NCI-H345 (cell line): ENCODE results near the gene AQP11.
"Not testable (repeated sequence)": the region's sequence is repeated elsewhere in the genome, so short reads cannot be mapped to it uniquely, and the experiment has no call there.

Experiments used
- DNase-seq: peaks from one replicate; lab custom pipeline; 2025; lab: John Stamatoyannopoulos, UW

The AQP11 gene, protein sequence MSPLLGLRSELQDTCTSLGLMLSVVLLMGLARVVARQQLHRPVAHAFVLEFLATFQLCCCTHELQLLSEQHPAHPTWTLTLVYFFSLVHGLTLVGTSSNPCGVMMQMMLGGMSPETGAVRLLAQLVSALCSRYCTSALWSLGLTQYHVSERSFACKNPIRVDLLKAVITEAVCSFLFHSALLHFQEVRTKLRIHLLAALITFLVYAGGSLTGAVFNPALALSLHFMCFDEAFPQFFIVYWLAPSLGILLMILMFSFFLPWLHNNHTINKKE

DNA sequence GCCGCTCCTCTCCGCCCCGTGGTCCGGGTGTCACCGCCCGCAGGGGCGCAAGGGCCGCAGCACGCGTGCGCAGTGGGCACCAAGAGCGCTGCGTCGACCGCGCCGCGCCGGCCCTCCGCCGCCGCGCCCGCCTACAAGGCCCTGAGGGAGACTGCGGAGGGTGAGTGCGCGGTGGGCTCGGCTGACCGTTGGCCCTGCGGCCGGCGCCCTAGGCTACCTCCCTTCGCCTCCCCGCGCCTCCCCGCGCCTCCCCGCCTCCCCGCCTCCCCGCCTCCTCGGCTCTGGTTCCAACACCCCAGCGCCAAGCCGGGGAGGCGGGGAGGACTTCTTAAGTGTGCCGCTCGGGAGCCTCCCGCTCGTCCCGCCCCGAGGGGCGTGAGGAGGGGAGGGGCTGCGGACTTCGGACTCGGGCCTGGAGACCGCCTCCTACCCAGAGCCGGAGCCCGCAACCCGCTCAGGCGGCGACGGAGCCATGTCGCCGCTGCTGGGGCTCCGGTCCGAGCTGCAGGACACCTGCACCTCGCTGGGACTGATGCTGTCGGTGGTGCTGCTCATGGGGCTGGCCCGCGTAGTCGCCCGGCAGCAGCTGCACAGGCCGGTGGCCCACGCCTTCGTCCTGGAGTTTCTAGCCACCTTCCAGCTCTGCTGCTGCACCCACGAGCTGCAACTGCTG, at the start of gene AQP11:
AQP11 (plus strand) TSS at position 433 of the 673 bp plus-strand sequence; CDS start at position 473, 40 bp downstream.
- DNase-seq: peak; percentile 89

DNA sequence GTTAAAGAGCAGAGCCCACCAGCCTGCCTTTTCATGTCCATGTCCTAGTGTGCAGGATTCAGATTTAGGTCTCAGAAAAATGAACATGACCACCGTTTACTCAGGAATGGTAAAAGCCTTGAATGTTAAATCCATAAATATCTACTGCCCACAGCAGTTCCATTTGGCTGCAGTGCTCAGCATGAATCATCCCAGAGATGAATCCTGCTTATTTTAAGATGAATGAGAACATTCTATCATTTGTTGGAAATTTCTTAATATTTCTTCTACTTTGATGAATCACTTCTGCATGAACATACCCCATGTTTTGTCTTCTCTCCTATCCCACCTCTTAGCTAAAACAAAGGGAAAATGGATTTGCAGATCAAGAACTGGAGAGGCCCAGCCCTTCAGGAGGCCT, 47.5 kb upstream of the AQP11 start:
- DNase-seq: no peak

DNA sequence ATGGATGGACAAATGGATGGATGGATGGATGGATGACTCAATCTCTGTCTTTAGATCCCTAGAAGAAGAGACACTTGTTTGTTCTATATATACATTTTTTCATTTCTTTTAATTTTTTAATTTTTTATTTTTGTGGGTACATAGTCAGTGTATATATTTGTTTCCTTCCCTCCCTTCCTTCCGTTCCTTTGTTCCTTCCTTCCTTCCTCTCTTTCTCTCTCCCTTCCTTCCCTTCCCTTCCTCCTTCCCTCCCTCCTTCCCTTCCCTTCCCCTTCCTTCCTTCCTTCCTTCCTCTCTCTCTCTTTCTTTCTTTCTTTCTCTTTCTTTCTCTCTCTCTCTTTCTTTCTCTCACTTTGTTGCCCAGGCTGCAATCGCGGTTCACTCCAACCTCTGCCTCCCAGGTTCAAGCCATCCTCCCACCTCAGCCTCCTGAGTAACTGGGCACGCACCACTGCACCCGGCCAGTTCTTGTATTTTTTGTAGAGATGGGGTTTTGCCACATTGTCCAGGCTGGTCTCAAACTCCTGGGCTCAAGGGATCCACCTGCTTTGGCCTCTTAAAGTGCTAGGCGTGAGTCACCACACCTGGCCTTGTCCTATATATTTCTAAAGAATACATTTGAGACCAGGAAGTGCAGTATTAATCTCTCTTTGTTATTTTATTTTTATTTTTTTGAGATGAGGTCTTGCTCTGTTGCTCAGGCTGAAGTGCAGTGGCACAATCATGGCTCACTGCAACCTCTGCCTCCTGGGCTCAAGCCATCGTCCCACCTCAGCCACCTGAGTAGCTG, 42.5 kb upstream of the AQP11 start:
- no peak for DNase-seq

DNA sequence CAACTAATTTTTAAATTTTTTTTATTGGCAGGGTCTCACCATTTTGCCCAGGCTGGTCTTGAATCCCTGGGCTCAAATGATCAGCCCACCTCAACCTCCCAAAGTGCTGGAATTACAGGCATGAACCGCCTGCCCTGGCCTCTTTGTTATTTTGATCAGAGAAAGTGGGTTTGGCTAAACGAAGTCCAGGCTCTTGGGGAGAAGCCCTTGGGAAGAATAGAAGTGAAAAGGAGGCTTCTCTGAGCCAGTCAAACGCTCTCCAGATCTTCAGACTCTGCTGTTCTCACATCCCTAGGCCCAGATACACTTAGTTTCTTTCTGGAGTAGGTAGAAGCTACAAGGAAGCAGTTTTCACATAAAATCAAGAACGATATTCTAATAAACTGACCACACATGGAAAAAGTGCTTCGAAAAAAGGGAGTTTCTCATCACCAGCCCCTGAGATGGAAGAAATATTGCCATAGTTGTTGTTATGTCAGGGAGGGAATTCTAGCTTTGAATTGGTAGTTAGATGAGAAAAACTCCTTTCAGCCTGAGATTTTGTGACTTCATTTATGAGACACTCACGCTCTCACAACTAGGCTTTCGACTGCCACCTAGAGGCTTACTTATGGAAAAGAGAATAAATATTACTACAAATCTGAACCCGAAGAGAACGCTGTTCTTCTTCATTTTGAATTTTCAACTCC, 41.7 kb upstream of the AQP11 start:
- DNase-seq: peak; percentile 62

DNA sequence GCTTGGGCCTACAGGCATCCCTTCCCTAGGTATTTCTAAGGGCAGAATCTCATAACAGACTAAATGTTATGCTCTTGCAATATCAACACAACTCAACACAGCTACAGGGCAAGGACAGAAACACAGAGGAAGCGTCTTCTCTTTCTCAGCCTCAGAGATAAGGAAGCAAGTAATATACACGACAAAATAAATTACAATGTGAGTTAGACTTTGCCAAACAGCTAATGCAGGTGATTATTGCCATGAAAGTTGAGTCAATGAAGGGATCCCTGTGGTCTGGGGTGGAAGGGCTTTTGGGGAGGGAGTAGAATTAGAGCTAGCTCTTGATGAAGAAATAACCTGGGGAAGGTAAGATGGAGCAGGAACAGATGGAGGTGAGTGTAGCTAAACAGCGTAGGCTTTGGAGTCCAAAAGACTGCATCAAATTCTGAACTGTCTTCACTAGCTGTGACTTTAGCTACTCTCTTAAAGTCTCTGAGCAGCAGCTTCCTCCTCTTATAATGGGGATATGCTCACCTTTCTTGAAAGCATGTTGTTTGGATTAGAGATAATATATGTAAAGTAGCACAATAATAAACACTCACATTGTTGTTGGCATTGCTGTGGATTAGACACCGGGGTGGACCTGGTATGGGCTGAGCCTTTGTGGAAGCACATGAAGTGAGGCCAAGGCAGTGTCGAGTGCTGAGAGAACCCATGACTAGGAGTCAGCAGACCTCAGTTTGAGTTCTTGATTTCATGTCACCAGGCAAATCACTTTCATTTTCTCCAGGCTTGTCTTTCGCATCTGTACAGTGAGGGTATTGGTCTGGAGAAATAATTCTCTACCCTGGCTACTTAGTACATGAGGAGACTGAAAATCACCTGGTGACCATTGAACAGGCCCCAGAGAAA, 41.0 kb upstream of the AQP11 start:
- no peak for DNase-seq

DNA sequence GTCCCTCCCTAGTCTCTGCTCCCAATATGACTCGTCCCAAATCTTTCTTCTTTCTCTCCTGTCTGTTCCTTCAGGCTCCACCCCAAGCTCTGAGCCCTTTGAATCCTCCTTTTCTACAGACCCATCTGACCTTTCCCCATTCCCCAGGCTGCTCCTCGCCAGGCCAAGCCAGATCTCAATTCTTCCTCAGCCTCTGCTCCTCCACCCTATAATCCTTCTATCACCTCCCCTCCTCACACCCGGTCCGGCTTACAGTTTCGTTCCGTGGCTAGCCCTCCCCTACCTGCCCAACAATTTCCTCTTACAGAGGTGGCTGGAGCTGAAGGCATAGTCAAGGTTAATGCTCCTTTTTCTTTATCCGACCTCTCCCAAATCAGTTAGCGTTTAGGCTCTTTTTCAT, 38.3 kb upstream of the AQP11 start:
- not testable (repeated sequence) for DNase-seq

DNA sequence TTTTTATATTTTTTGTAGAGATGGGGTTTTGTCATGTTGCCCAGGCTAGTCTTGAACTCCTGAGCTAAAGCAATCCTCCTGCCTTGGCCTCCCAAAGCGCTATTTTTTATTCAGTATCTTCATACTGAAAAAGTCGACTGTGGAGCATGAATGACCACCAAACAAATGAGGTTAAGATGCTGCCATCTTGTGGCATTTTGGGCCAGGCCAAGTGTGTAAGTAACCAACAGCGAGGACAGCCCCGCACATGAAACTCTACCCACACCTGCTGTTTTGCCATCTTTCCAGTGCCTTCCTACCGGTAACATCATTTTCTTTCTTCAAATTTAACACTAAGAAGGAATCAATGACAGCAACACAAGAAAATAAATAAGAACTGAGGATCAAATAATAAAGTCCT, 32.2 kb upstream of the AQP11 start:
- no peak for DNase-seq

DNA sequence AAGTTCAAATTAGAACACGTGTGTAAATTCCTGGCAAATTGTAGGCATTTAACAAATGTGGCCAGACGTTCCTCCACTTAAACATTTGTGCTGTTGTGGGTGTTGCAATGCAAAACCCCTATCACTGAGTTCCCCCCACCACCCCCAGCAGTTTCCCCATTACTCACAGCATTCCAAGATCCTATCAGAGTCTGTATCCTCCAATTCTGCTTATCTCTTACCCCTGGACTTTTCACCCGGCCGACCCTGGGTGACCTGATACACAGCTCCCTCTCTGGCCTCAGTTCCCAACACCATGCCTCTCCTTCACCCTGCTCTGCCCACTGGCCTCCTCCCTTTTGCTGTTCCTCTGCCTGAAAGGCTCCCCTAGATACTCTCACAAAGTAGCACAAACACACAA, 31.4 kb upstream of the AQP11 start:
- no peak for DNase-seq

DNA sequence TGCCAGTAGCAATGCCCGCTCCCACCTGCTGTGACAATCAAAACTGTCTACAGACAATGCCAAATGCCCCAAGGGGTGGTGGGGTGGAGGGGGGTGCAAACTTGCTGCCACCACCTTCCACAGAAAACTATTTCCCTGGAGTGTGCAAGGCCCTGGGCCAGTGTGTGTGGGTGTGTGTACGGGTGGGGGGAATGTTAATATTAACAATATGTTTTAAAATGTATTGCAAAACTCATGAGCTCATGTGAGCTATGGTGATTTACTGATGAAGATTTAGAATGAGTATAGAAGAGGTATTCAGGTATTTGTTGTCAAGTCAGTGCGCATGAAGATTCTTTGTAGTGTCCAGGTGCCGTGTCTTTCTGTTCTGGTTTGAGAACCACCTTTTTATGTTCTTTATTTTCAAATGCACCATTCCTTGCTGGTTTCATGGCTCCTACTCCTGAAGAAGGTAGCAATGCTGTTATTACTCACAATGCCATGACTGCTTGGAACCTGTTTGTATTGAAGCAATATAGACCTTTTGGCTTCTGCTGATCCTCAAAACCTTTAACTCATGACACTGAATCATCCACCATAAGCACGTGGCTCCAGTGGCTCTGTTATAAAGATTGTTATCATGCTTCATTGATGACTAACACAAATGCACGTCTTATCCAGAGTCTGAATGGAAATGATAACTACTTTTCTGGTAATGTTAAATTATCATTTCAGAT, 29.9 kb upstream of the AQP11 start:
- DNase-seq: no peak

DNA sequence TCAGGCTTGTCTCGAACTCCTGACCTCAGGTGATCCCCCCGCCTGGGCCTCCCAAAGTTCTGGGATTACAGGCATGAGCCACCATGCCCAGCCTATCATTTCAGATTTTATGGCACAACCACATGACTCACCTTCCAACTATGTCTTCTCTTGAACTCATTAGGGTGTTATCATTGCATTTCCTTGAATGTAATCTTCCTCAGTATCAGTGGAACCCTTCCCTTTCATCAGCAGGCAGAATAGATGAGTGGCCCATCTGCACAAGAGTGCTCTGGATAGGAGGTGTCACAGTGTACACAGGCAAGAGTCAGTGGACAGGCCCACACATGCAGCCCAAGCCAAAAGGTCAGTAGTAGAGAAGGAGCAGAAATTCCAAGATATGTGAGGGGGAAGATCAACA, 29.1 kb upstream of the AQP11 start:
- DNase-seq: no peak

DNA sequence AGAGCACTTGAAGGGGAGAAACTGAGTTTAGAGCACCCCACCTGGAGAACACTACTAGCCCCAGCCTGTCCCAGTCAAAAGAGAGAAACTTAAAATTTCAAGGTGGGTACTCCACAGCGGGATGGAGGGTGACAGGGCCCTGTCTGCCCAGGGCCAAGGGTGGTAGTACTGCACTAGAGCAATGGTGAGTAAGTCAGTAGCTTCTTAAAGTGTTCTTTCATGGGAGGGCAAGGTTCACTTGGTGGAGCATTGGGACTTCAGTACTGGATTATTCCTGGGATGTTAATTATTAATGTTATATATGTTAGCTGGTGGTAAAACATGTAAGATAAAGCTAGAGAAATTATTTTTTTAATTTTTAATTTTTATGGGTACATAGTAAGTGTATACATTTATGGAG, 28.5 kb upstream of the AQP11 start:
- DNase-seq: no peak

DNA sequence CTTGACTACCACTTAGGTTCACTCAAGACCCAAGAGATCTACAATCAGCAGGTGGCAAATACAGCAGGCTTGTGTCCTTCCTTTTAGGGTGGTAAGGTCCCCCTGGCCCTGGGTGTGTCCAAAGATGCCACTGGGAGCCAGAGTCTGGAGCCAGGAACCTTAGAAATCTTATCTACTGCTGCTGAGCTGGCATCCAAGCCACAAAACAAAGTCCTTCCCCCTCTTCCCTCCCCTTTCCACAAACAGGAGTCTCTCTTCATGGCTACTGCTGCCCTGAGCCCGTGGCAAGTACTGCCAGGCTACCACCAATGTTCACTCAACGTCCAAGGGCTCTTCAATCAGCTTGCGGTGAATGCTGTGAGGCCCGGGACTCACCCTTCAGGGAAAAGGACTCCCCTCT, 21.4 kb upstream of the AQP11 start:
- DNase-seq: no peak

DNA sequence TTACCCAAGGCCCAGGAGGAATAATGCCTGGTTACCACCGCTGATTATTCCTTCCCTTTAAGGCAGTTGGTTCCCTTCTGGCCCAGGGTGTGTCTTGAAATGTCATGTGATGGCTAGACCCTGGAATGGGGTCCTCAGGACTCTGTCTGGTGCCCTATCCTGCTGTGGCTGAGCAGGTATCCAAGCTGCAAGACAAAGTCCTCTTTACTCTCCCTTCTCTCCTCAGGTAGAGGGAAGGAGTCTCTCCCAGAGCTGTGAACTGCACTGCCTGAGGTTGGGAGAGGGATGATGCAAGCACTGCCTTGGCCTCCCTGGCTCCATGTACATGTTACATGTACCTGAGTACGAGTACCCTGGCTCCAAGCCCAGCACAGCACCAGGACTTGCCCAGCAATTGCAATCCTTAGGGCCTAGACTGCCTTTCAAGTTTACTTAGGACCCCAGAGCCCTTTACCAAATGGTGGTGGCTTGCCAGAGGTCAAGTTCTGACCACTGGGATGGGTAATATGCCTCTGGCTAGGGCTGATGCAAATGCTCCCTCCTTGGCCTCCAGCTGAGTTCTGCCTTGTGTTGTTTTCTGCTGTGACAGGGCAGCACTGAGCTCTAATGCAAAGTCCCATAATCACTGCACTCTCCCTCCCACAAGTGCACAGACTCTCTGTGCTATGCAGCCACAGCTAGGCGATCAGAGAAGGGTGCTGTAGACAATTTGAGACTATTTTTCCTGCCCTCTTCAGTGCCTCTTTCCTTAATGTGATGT, 20.7 kb upstream of the AQP11 start:
- no peak for DNase-seq

DNA sequence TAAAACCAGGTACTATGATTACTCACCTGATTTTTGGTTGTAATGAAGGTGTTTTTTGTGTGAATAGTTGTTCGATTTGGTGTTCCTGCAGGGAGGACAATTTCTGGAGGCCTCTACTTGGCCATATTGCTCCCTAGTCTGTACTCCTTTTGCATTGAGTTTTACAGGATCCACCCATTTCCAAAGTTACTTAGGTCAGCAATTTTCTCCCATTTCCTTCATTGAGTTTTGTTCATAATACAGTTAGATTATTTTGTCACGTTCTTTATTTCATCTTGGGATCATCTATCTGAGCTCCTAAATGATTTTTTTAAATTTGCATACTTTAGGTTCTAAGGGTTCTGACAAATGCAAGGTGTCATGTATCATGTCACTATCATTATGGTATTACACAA, 20.1 kb upstream of the AQP11 start:
- no peak for DNase-seq

DNA sequence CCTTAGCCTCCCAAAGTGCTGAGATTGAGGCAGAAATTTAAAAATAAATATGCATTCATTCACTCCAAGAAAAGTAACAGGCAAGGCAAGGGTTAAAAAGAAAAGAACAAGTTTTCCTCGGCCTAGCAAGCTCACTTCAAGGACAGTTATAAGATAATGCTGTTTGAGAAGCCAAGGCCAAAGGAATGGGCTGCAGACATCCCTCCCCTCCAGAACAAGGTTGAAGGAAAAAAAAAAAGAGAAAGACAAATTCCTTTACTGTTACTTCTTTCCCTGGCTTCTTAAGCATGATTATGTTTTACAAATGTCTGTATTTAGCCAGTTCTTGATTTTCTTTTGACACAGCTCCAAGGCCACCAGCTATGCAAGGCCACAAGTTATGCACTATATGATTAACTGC, 18.9 kb upstream of the AQP11 start:
- DNase-seq: not testable (repeated sequence)

DNA sequence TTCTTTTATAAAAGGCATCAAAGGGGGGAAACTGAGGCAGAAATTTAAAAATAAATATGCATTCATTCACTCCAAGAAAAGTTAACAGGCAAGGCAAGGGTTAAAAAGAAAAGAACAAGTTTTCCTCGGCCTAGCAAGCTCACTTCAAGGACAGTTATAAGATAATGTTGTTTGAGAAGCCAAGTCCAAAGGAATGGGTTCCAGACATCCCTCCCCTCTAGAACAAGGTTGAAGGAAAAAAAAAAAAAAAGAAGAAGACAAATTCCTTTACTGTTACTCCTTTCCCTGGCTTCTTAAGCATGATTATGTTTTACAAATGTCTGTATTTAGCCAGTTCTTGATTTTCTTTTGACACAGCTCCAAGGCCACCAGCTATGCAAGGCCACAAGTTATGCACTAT, 14.3 kb upstream of the AQP11 start:
- DNase-seq: not testable (repeated sequence)

DNA sequence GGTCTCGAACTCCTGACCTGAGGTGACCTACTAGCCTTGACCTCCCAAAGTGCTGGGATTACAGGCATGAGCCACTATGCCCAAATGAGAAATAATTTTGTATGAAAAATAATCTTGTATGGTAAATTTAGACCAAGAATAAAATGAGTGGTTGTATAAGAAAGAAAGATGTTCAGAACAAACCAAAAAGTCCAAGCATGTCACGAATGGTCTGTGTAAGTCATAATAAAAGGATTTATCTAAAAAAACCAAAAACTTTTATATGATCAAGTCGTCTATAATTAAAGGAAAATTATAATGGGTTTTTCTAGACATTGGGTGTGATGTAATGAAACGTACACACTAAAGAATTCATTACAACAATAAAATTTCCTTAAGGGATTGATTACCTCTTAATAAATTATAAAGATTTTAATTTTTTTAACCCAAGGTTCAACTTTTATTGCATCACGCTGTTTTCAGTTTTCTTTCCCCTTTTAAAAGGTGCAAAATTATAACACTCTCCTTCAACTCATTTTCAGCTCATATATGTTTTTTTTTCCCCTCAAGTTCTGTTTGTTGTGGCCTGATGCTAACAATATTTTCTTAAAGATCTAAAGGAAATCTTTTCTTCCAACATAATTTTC, 8.9 kb upstream of the AQP11 start:
- peak; percentile 15 for DNase-seq

DNA sequence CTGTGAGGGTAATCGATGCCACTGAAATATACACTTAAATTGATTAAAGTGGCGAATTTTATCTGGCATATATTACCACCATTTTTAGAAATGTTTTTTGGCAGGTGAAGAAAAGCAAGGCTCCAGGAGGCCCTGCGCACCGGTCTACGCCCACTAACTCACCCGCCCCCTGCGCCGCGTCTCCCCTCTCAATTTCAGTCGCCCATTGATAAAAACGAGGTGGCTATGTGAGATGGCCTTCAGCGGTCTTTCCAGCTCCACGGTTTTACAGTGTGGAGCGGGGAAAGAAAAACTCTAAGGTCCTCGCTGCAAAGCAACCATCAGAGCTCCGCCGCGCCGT, 602 bp upstream of the AQP11 start:
- DNase-seq: no peak

DNA sequence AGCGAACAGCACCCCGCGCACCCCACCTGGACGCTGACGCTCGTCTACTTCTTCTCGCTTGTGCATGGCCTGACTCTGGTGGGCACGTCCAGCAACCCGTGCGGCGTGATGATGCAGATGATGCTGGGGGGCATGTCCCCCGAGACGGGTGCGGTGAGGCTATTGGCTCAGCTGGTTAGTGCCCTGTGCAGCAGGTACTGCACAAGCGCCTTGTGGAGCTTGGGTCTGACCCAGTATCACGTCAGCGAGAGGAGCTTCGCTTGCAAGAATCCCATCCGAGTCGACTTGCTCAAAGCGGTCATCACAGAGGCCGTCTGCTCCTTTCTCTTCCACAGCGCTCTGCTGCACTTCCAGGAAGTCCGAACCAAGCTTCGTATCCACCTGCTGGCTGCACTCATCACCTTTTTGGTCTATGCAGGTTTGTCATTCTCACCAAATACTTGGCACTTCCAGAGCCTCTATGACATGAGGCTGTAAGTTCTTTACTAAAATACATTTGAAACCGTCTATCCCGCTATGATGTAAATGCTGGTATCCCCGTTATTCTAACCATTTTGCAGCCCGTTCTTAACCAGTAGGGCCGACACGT, 535 bp downstream of the AQP11 start:
- DNase-seq: peak; percentile 72
